Measurements from ENCODE around the gene ADAMTS3.

DNA sequence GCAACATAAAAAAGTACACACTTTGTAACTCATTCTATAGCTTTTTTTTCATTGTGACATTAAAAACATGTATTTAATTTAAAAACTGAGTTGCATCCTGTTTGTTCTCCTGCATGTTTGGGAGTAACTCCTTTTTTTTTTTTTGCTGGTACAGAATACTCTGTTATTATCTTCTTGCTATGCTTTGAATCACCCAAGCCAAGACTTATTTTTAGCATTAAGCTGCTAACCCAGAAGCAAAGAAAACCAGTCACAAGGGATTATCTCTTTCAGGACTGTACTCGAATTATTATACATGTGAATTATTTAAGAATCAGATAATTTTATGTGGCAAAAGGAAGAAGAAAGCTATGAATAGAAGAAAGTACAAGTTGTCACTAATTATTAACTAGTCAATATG lies 194.9 kb downstream of the ADAMTS3 start:
- TF ChIP-seq ZNF324 (tag by site-specific recombination; IDR thresholded peaks at IDR 0.05), result no peak
- TF ChIP-seq ZNF677 (tag by site-specific recombination; IDR thresholded peaks at IDR 0.05), result no peak
- TF ChIP-seq ZFP3 (tag by site-specific recombination; IDR thresholded peaks at IDR 0.05; ENCODE audit: low read depth), result no peak
- TF ChIP-seq, protein P1, sequence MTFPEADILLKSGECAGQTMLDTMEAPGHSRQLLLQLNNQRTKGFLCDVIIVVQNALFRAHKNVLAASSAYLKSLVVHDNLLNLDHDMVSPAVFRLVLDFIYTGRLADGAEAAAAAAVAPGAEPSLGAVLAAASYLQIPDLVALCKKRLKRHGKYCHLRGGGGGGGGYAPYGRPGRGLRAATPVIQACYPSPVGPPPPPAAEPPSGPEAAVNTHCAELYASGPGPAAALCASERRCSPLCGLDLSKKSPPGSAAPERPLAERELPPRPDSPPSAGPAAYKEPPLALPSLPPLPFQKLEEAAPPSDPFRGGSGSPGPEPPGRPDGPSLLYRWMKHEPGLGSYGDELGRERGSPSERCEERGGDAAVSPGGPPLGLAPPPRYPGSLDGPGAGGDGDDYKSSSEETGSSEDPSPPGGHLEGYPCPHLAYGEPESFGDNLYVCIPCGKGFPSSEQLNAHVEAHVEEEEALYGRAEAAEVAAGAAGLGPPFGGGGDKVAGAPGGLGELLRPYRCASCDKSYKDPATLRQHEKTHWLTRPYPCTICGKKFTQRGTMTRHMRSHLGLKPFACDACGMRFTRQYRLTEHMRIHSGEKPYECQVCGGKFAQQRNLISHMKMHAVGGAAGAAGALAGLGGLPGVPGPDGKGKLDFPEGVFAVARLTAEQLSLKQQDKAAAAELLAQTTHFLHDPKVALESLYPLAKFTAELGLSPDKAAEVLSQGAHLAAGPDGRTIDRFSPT (tag by site-specific recombination; IDR thresholded peaks at IDR 0.05), result no peak
- TF ChIP-seq, protein P2, sequence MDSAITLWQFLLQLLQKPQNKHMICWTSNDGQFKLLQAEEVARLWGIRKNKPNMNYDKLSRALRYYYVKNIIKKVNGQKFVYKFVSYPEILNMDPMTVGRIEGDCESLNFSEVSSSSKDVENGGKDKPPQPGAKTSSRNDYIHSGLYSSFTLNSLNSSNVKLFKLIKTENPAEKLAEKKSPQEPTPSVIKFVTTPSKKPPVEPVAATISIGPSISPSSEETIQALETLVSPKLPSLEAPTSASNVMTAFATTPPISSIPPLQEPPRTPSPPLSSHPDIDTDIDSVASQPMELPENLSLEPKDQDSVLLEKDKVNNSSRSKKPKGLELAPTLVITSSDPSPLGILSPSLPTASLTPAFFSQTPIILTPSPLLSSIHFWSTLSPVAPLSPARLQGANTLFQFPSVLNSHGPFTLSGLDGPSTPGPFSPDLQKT (IDR thresholded peaks at IDR 0.05; ENCODE audit: borderline replicate concordance, low read depth, low read length), result no peak
- TF ChIP-seq, protein P3, sequence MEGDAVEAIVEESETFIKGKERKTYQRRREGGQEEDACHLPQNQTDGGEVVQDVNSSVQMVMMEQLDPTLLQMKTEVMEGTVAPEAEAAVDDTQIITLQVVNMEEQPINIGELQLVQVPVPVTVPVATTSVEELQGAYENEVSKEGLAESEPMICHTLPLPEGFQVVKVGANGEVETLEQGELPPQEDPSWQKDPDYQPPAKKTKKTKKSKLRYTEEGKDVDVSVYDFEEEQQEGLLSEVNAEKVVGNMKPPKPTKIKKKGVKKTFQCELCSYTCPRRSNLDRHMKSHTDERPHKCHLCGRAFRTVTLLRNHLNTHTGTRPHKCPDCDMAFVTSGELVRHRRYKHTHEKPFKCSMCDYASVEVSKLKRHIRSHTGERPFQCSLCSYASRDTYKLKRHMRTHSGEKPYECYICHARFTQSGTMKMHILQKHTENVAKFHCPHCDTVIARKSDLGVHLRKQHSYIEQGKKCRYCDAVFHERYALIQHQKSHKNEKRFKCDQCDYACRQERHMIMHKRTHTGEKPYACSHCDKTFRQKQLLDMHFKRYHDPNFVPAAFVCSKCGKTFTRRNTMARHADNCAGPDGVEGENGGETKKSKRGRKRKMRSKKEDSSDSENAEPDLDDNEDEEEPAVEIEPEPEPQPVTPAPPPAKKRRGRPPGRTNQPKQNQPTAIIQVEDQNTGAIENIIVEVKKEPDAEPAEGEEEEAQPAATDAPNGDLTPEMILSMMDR (tag by site-specific recombination; IDR thresholded peaks at IDR 0.05), result no peak
- no peak for TF ChIP-seq ZNF302 (tag by site-specific recombination; IDR thresholded peaks at IDR 0.05; ENCODE audit: low read depth)
- no peak for TF ChIP-seq TCF7L2 (IDR thresholded peaks at IDR 0.05; ENCODE audit: borderline replicate concordance, low read depth, low read length)

Measured in HEK293 (cell line).